DOHH2 (cell line): ENCODE measurements around the gene MICAL3.
A peak's percentile ranks its signal among the peaks of the same experiment; 100 is the strongest.

Experiments used
- H3F3A ChIP-seq: fragments of 200-600 bp; sonication (generic), shearing (Covaris generic); 2 replicates; pipeline ENCODE4 v1.6.0; 2016; ENCODE audit warnings: antibody characterized with exemption, mild to moderate bottlenecking; ENCODE audit not compliant: control insufficient read depth, insufficient read depth
- H3K27ac ChIP-seq: fragments of 200-600 bp; sonication (generic); 2 replicates; pipeline ENCODE4 v1.5.1; 2014; ENCODE audit warnings: low read depth, mild to moderate bottlenecking, low read length, moderate library complexity
- H3K27me3 ChIP-seq: fragments of 200-600 bp; sonication (generic); 2 replicates; pipeline ENCODE4 v1.6.1; 2014; ENCODE audit warnings: mild to moderate bottlenecking, low read length, mixed read lengths; ENCODE audit not compliant: control insufficient read depth
- H3K36me3 ChIP-seq: fragments of 200-600 bp; sonication (generic); 2 replicates; pipeline ENCODE4 v1.6.1; 2014; ENCODE audit warnings: mild to moderate bottlenecking, low read length, moderate library complexity, mixed read lengths; ENCODE audit not compliant: control insufficient read depth
- H3K4me1 ChIP-seq: fragments of 200-600 bp; sonication (generic); 2 replicates; pipeline ENCODE4 v1.6.1; 2014; ENCODE audit warnings: mild to moderate bottlenecking, low read length, mixed read lengths; ENCODE audit not compliant: control insufficient read depth
- H3K4me2 ChIP-seq: fragments of 200-600 bp; sonication (generic); 2 replicates; pipeline ENCODE4 v1.6.0; 2014; ENCODE audit warnings: mild to moderate bottlenecking, low read length, moderate library complexity
- H3K4me3 ChIP-seq: fragments of 200-600 bp; sonication (generic); 2 replicates; pipeline ENCODE4 v1.5.1; 2014; ENCODE audit warnings: mild to moderate bottlenecking, low read length, mixed read lengths
- H3K79me2 ChIP-seq: fragments of 200-600 bp; sonication (generic); 2 replicates; pipeline ENCODE4 v1.6.1; 2014; ENCODE audit warnings: mild to moderate bottlenecking, low read length, mixed read lengths; ENCODE audit not compliant: control insufficient read depth
- H3K9me2 ChIP-seq: fragments of 200-600 bp; sonication (generic); replicated peaks from 2 replicates; pipeline ENCODE4 v1.6.1; 2014; ENCODE audit warnings: mild to moderate bottlenecking, low read length, mixed read lengths; ENCODE audit not compliant: control insufficient read depth
- H3K9me3 ChIP-seq: fragments of 200-600 bp; sonication (generic); 2 replicates; pipeline ENCODE4 v1.6.1; 2014; ENCODE audit warnings: antibody characterized with exemption, low read length, mixed read lengths; ENCODE audit not compliant: control insufficient read depth, insufficient read depth
- H4K20me1 ChIP-seq: fragments of 200-600 bp; sonication (generic); 2 replicates; pipeline ENCODE4 v1.6.0; 2014; ENCODE audit warnings: low read depth, mild to moderate bottlenecking, antibody characterized with exemption, low read length, moderate library complexity; ENCODE audit not compliant: control insufficient read depth, insufficient read depth
- CTCF ChIP-seq: fragments of 200-600 bp; sonication (generic); IDR thresholded peaks from one replicate; pipeline ENCODE4 v1.5.1; 2014; ENCODE audit warnings: antibody characterized with exemption, mild to moderate bottlenecking, low read depth, low read length; ENCODE audit not compliant: poor library complexity, severe bottlenecking
- EZH2phosphoT487 ChIP-seq: fragments of 200-600 bp; sonication (generic); IDR thresholded peaks from 2 replicates; pipeline ENCODE4 v1.6.1; 2017; ENCODE audit warnings: borderline replicate concordance, mild to moderate bottlenecking, antibody characterized with exemption, low read length, moderate library complexity, mixed read lengths

MICAL3 gene

GRCh38 chr22:17984114-17984513 lies 40.2 kb downstream of the MICAL3 start:
- Histone ChIP-seq H4K20me1 (peaks cover 34% of the 10 kb centered on the region), H3K79me2 (peaks cover 97% of the 10 kb centered on the region), H3K27me3 (no peaks in the 10 kb centered on the region), H3K4me3 (no peak overlapping the region), H3K9me2 (no peaks in the 10 kb centered on the region), H3K4me2 (no peak overlapping the region), H3K4me1 (peaks cover 52% of the 10 kb centered on the region), H3K27ac (no peak overlapping the region), H3K9me3 (no peaks in the 10 kb centered on the region), H3F3A (peaks cover 7% of the 10 kb centered on the region; the same call in 1 of the 2 replicates), H3K36me3 (peaks cover 3% of the 10 kb centered on the region; the same call in 1 of the 2 replicates)
- TF ChIP-seq EZH2phosphoT487 (no peak), CTCF (no peak)

GRCh38 chr22:17982572-17983141 lies 41.7 kb downstream of the MICAL3 start:
- peaks cover 40% of the 10 kb centered on the region for H3K4me1 ChIP-seq
- peaks cover 3% of the 10 kb centered on the region; the same call in 1 of the 2 replicates for H3K36me3 ChIP-seq
- no peaks in the 10 kb centered on the region for H3K27me3 ChIP-seq
- H4K20me1 ChIP-seq = peaks cover 35% of the 10 kb centered on the region
- H3K4me2 ChIP-seq = no peak overlapping the region
- no peak overlapping the region for H3K4me3 ChIP-seq
- peaks cover 97% of the 10 kb centered on the region for H3K79me2 ChIP-seq
- H3F3A ChIP-seq = peaks cover 7% of the 10 kb centered on the region; the same call in 1 of the 2 replicates
- no peaks in the 10 kb centered on the region for H3K9me2 ChIP-seq
- H3K9me3 ChIP-seq = no peaks in the 10 kb centered on the region
- H3K27ac ChIP-seq = no peak overlapping the region
- TF ChIP-seq EZH2phosphoT487 (no peak), CTCF (no peak)

GRCh38 chr22:17981497-17981896 lies 42.9 kb downstream of the MICAL3 start:
- peaks cover 3% of the 10 kb centered on the region; the same call in 1 of the 2 replicates for H3K36me3 ChIP-seq
- H3K79me2 ChIP-seq = peaks cover 97% of the 10 kb centered on the region
- TF ChIP-seq EZH2phosphoT487 (no peak), CTCF (no peak)
- peaks cover 34% of the 10 kb centered on the region for H3K4me1 ChIP-seq
- no peak overlapping the region for H3K4me3 ChIP-seq
- H4K20me1 ChIP-seq = peaks cover 35% of the 10 kb centered on the region
- peak overlapping the region; percentile 33 for H3K4me2 ChIP-seq
- H3K9me2 ChIP-seq = no peaks in the 10 kb centered on the region
- H3K27ac ChIP-seq = 0 out of 2 replicates have a peak overlapping the region, but pooled peaks have one; percentile 13
- H3K27me3 ChIP-seq = no peaks in the 10 kb centered on the region
- H3K9me3 ChIP-seq = no peaks in the 10 kb centered on the region
- peaks cover 7% of the 10 kb centered on the region for H3F3A ChIP-seq
